Stimulated activated CD4-positive, alpha-beta T cell treated with anti-CD3 and anti-CD28 coated beads, TNF-alpha, amount 100 ng/mL, for 1 hour (primary cell): ENCODE results near the gene SYT13.
"Not testable (repeated sequence)": the region's sequence is repeated elsewhere in the genome, so short reads cannot be mapped to it uniquely, and the experiment has no call there.

Experiments
- DNase-seq, 3 donors: peaks; one replicate each; pipeline ENCODE4 v3.0.0-alpha.2; 2020; ENCODE audit warnings: low read depth in 3 of 3, low spot score in 1 of 3

SYT13 gene

DNA sequence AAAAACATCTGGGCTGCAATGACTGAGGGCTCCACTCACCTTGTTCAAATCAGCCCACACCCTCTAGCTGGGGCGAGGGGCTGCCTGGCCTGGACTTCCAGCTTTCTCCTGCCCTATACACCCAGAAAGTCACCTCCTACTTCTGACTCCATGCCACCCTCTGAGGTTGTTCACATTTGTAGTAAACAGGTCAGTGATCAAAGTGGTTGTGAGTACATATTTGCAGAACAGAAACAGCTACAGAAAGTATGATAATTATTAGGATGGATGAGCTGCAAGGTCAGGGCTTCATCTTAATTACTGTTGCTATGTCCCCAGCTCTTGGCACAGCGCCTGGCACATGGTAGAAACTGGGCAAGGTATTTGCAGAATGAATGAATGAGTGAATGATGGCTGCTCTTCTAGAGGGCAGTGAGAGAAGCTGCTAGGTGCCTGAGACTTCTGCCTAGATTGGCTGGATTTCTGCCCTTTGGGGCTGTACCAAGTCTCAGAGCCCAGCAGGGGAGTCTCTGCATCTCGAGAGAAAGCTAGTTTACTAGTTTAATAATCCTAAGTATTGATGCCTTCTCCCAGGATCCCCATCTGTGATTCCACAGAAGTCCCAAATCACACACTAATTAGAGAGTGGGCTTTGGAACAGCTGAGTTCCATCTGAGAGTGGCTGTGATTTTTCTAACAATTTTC, 36.0 kb downstream of the SYT13 start:
- no peak for DNase-seq

DNA sequence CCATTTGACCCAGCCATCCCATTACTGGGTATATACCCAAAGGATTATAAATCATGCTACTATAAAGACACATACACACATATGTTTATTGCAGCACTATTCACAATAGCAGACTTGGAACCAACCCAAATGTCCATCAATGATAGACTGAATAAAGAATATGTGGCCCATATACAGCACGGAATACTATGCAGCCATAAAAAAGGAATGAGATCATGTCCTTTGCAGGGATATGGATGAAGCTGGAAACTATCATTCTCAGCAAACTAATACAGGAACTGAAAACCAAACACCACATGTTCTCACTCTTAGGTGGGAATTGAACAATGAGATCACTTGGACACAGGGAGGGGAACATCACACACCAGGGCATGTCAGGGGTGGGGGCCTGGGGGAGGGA, 36.8 kb downstream of the SYT13 start:
- DNase-seq = not testable (repeated sequence)

DNA sequence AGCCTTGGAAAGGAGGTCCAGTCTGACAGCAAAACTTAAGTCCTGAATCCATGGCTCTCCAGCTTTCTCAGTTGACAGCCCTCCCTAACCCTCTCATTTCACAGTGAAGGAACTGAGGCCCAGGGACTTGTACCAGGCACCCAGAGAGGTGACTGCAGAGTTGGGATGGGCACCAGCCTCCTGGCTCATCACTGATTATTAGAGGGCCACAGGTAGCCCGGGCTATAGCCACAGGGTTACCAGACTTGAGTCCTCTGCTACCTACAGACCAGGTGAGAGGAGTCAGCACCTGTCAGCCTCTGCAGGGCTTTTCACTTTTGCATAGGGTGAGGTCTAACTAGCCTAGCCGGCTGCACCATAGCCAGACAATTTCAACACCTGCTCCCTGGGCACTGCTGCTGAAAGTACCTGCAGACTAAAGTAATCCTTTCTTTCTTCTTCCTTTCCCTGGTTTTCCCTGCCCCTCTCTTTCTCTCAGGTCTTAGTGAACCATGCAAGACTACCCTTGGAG, 37.6 kb downstream of the SYT13 start:
- no peak for DNase-seq

DNA sequence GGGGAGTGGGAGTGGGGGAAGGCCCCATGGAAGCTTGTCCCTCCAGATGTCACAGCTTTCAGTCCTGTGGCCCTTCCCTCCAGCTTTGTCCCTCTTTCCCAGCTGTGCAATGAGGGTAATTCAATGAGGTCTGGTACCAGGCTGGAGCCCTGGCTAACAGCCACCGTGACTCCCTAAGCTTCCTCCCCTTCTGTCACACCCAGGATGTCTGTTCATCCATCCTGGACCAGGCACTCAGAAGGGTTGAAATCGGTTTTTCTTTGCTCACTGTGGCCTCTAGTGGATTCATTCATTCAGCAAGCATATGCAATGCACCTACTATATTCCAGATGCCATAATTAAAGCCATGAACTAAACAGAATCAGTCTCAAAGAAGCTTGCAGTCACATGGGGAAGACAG, 38.7 kb downstream of the SYT13 start:
- DNase-seq = no peak

DNA sequence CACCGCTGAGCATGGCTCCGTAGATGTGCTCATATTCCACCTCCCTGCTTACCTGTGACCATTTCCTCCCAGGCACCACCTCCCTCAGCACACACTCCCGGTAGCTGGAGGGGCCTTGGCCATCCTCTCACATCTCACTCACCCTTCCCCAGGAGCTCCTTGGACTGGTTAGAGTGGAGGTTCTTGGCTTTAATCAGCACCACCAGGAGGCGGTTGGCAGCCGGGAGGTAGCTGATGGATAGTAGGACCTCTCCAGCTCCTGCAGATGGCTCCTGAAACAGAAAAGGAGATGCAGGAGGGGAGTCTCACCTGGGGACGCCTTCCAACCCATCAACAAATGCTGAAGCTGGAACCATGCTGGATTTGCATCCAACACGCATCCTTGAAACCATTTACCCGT, 39.9 kb downstream of the SYT13 start:
- no peak for DNase-seq

DNA sequence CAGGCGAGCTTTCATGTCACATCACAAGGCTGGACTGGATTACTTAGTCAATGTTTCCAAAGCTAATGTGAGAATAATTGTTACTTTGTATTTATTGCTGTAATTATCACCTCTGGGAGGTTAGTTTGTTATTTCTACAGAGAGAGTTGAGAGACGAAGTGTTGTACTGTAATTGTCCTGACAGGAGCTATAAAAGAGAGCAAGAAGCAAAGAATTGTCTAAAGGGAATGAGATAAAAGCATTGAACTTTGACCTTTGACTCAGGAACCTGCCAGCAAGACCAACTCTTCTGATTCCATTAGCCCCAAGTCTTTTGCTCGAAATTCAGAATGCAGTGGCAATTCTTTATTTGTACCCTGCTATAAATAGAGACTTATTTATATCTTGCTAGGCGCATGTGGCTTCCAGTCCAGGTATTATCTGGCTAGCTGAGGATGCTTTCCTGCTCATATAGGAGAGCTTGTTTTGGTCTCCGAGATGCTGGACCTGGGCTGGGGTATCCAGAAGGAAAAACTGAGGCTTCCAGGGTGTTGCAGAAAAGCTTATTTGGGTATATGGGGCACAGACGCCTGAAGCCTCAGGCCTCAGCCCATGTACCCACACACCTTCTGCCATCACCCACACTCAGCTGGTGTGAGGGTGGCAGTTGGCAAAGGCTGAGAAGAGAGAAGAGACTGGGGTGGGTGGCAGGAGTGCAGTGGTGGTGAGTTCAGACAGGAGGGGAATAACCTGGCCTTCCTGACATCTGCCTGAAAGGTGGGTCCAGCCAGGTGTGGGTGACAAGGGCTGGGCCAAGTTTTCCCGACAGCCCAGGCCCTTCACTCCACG, 40.7 kb downstream of the SYT13 start:
- no peak for DNase-seq

DNA sequence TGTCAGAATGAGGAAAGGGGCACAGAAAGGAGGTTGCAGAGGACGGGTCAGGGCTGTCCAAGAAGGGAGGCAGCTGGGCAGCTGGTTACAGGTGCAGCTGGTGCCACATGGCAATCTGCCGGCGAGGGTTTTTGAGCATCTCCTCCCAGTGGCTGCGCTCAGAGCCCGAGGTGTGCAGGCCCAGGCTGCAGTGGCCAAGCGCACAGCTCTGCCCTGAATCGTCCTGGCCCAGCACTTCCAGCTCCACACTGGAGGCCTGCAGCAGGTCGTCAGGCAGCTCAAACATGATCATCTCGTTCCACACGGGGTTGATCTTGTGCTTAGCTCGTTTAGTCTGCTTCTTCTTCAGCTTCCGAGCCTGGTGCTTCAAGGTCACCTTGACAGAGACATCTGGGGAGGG, 42.2 kb downstream of the SYT13 start:
- DNase-seq = no peak

DNA sequence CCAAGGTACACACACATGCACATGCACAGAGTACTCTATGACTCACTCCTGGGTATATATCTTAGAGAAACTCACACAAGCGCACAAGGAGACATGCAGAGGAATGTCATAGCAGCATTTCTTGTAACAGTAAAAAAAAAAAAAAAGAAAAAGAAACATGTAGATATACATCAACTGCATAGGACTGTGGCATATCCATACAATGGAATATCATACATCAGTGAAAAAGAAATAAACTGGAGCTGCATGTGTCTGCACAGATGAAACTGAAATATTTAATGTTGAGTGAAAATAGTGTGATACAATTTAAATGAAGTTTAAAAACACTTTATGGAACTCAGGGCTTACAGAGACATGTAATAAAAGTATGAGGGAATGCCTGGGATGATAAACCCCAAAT, 46.4 kb downstream of the SYT13 start:
- DNase-seq = no peak

DNA sequence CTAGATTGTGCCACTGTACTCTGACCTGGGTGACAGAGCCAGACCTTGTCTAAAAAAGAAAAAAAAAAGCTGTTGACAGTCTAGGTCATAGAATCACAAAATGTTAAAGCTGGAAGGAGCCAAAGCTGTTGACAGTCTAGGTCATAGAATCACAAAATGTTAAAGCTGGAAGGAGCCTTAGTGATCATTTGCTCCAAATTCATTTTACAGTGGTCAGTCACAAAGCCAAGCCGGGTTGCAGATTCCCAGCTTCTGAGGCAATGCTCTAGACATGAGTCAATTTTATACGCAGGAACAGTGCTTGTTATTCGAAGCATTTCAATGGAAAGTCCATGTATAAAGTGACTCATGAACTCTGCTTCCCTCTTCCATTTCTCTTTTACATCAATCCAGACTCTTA, 47.4 kb downstream of the SYT13 start:
- no peak for DNase-seq

DNA sequence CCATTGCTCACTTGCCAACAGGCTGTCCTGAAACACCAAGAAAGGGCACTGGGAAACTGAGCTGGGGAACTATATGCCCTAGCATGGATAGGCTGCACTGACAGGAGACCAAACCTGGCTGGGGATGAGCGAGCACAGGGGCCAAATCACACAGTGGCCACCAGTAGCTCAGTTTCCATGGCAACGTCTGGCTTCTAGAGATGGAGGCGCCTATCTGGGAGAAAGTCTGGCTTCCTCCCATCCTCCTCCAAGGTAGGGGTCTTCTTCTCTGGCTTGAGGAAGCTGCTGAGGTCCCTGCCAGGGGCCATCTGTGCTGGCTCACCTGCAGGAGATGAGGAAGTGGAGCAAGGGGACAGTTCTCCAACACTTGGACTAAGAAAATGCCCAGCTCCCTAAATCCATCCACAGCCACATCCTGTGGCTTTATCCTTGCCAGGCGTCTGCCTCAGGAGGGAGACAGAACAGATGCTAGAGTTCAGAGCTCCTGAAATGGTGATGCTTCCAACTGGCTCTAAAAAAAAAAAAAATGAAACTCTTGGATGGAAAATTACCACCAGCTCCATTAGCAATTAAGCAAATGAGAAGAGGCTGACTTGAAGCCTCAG, 48.3 kb downstream of the SYT13 start:
- no peak for DNase-seq

DNA sequence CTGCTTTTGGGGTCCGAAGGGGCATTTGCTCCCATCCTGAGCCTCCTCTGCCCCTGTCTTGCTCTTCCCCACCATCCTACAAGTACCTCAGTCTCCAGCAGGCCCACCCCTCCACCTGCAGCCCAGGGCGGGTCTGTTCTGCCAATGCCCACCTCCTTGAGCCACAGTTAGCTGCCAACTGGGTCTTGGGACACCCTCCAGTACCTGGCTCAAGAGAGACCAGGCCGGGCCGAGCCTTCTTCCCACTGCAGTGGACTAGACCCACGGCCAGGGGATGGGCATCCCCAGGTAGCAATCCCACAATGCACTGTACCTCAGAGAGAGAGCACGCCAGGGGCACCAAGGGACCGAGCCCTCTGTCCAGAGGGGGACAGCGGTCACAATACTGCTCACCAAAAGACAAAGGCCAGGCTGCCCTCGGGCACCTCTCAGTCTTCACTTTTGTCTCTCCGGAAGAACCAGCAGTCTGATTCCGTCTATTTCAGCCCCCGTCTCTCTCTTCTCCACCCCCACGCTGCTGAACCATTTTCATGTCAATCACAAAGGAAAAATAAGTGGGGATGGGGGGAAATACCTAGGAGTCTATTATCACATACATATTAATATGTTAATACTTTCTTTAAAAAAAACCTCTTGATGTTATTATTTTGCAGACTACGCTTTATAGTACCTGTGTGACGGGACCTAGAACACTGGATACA, 51.7 kb downstream of the SYT13 start:
- no peak for DNase-seq

DNA sequence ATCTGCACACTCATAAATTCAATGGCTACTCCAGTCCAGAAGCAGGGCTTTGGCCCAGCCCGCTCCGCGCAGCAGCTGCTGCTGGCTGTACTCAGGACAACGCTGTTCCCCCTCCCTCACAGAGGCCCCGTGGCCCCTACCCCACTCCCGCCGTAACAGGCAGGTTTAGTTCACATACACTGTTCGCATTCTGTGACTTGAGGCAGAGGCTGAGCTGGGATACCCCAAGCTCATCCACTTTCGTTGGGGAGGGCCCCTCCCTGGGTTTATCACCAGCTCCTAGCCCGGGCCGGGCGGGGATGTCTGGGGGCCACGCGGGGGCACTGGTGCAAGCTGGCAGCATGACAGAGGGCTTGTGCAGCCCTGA, 52.4 kb downstream of the SYT13 start:
- DNase-seq = no peak

DNA sequence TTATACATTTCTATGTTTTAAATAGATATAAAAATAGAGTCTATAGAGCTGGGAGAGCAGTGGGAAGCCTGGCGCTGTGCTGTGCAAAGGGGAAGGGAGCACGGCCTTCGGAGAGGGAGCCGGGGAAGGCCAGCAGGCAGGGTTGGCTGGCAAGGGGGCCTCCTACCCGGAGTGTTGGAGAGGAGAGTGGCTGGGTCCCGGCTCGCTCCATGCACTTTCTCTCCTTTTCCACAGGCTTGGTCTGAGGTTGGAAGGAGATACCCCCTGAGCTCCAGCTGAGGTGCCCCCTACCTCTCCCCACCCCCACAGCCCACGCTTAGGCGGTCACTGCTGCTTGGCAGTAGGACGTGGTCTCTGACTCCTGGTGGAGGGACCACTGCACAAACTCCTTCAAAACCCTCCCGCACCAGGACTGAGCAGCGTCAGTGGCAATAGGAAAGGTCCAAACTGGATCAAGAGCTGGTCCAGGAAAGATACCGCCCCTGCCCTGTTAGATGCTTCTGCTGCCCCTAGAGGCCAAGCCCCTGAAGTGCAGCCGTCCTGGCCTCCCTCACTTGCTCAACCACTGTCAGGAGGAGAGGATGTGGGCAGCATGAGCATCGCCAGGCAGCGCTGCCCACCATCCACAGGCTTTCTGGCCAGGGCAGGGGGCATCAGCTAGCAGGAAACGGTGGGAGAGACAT, 52.9 kb downstream of the SYT13 start:
- DNase-seq = peak in 2 of 3 donors; percentile 24 to 44

DNA sequence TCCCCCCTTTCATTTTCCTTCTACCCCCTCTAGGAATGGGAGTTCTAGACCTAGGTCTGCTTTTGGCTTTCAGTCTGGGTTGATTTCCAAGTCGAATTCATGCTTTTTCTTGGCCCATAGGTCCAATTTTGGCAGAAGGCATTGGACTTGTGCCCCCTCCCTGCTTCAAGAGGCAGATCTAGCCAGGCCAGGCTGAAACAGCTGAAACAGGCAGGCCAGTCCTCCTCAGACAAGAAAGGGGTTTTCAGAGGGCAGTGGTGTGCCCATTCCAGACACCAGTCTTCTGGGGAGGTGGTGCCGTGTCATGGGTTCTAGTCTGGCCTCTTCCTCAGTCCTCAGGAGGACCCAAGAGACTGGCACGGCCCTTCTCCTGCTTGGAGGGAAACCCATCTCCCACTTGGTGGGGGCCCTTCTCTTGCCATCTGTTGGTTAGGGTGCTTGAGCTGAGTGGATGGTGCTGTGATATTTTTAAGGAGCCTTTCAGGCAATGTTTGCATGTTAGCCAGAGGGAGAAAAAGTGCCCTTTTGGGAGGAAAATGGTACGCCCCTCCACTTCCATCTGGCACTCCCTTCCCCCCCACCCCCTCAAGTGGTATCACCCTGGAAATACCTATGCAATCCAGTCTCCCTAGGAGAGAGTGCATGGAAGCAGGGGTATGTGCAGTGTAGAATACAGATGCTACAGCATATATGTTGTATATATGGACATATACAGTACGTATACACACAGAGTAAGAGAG, 53.6 kb downstream of the SYT13 start:
- no peak for DNase-seq

DNA sequence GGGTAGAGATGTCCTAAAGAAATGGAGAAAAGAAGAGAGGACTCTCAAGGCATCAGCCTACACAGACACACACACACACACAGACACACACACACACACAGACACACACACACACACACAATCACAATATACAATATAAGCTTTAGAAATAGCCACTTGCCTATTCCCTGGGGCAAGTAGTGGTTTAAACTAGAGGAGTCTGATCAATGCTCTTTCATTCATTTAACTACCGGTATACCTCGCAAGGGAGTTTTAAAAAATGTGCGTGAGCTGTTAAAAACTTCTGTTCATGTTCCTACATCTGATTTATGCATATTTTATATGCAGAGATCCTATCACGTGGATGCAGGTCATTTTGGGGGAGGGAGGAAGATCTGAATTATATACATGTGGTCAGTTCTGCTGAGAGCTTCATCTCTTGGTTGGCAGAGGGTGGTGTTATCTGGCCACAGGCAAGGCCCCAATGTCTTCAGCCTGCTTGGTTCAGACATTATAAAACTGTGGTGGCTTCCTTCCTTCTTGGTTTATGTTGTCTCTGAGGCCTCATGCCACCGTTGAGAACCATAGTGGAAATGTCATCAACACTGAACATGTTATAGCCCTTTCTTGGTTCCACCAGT, 56.6 kb downstream of the SYT13 start:
- no peak for DNase-seq

DNA sequence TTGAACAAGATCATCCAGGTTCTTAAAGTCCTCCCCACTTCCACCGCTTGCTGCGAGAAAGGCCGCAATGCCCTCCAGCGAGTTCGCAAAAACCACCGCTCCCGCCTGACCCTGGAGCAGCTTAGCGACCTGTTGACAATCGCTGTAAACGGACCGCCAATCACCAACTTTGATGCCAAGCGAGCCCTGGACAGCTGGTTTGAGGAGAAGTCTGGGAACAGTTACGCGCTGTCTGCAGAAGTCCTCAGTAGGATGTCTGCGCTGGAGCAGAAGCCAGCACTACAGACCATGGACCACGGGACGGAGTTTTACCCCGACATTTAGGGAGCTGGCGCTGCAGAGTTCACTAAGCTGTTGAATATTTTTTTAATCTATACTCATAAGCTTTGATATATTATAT, 58.3 kb downstream of the SYT13 start:
- DNase-seq = no peak

DNA sequence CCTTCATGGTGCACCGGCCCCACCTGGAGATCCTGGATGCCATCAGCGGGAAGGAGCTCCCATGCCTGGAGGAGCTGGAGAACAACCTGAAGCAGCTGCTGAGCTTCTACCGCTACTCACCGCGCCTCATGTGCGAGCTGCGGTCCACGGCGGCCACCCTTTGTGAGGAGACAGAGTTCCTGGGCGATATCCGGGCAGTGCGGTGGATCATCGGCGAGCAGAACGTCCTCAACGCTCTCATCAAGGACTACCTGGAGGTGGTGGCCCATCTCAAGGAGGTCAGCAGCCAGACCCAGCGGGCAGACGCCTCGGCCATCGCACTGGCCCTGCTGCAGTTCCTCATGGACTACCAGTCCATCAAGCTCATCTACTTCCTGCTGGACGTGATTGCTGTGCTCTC, 59.2 kb downstream of the SYT13 start:
- DNase-seq = no peak

DNA sequence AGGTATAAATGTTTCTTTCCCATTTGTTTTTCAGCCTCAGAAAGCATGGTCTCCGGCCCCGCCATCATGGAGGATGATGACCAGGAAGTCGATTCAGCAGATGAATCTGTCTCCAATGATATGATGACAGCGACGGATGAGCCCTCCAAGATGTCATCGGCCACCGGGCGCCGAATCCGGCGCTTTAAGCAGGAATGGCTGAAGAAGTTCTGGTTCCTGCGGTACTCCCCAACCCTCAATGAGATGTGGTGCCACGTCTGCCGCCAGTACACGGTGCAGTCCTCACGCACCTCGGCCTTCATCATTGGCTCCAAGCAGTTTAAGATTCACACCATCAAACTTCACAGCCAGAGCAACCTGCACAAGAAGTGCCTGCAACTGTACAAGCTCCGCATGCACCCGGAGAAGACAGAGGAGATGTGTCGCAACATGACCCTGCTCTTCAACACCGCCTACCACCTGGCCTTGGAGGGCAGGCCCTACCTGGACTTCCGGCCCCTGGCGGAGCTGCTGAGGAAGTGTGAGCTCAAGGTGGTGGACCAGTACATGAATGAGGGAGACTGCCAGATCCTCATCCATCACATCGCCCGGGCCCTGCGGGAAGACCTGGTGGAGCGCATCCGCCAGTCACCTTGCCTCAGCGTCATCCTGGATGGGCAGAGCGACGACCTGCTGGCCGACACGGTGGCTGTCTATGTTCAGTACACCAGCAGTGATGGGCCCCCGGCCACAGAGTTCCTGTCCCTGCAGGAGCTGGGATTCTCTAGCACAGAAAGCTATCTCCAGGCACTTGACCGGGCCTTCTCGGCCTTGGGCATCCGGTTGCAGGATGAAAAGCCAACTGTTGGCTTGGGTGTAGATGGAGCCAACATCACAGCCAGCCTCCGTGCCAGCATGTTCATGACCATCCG, 59.9 kb downstream of the SYT13 start:
- DNase-seq = no peak

DNA sequence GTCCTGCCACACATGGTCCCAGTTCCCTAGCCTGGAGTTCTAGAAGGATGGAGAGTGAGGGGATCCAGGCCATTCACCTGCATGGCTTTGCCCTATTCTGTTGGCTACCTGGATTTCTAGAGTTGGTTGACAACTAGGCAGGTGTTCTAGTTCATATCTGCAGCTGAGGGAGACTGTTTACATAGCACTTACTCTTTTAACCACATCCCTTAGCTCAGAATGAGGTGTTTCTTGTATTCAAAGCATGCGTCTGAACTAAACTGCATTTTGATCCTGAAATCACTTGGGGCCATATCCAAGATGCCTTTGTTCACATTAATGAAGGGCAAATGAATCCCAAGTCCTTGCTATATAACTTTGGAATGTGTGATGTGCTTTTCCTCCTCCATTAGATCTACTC, 60.9 kb downstream of the SYT13 start:
- DNase-seq = no peak
